Aorta (tissue), 5 donors: ENCODE results near the gene PLAA. TPM values are rescaled to one million over a fixed set of nuclear protein-coding genes. Genes with fewer than 3 reads are reported as not detected.
A peak's percentile ranks its signal among the peaks of the same experiment; 100 is the strongest.

Experiments used
- ATAC-seq: fragments of 200-7000 bp; cut with Tn5 transposase; one replicate; pipeline ENCODE4 v1.9.1; 2022; ENCODE audit warnings: moderate library complexity; ENCODE audit not compliant: low FRiP score
- DNase-seq, 2 donors: peaks; one replicate each; pipeline ENCODE4 v3.0.0-alpha.2; 2020
- H3K27ac ChIP-seq, 2 donors: one replicate each; pipeline ENCODE4 v1.5.1; 2013; ENCODE audit warnings: low read length in 2 of 2, mild to moderate bottlenecking in 2 of 2, moderate library complexity in 2 of 2, control low read depth in 1 of 2, inconsistent platforms in 1 of 2, low read depth in 1 of 2
- H3K27me3 ChIP-seq, 2 donors: one replicate each; pipeline ENCODE4 v1.6.1; 2013; ENCODE audit warnings: control low read depth in 1 of 2, low read length in 1 of 2, mild to moderate bottlenecking in 1 of 2, moderate library complexity in 1 of 2; ENCODE audit not compliant: insufficient read depth in 2 of 2, control insufficient read depth in 1 of 2
- H3K36me3 ChIP-seq, 2 donors: one replicate each; pipeline ENCODE4 v1.6.1; 2013; ENCODE audit warnings: control low read depth in 1 of 2, low read length in 1 of 2, mild to moderate bottlenecking in 1 of 2; ENCODE audit not compliant: insufficient read depth in 2 of 2, control insufficient read depth in 1 of 2
- H3K4me1 ChIP-seq, 2 donors: one replicate each; pipeline ENCODE4 v1.6.1; 2013; ENCODE audit warnings: low read length in 2 of 2, control low read depth in 1 of 2, mild to moderate bottlenecking in 1 of 2, moderate library complexity in 1 of 2; ENCODE audit not compliant: insufficient read depth in 2 of 2, control insufficient read depth in 1 of 2
- H3K4me3 ChIP-seq, 2 donors: one replicate each; pipeline ENCODE4 v1.5.1; 2013; ENCODE audit warnings: low read length in 2 of 2, control low read depth in 1 of 2, mild to moderate bottlenecking in 1 of 2
- H3K9me3 ChIP-seq: one replicate; pipeline ENCODE4 v1.6.1; 2013; ENCODE audit warnings: mild to moderate bottlenecking, low read length; ENCODE audit not compliant: control insufficient read depth
- WGBS, 2 donors: extraction: QIAGEN DNeasy Blood & Tissue Kit; methylation state at CpG; one replicate each; pipeline ENCODE4 v1.1.7; 2013; 5-methylcytosine and 5-hydroxymethylcytosine counted together
- intact Hi-C, 2 donors: fragments of 100-400 bp; cut with DNase I; formaldehyde crosslinking; loops; one replicate each; pipeline versions ENCODE4 v1.14.2 to v1.15.0; 2022
- long read RNA-seq, 2 donors: library from polyadenylated mRNA; unstranded; transcript quantifications; one replicate each; pipeline ENCODE4 v2.0.0, GENCODE V29; 2020 to 2021
- polyA plus RNA-seq, 2 donors: library from polyadenylated mRNA; stranded (reverse); fragments of 200-250 nt; gene quantifications; one replicate each; pipeline ENCODE4 v1.2.3, GENCODE V29; 2013
- total RNA-seq, 2 donors: library from RNA; stranded (reverse); fragmentation: NEBNext Ultra II Directional; extraction: Animal tissue kit (Norgen Biotek cat#: 25700); gene quantifications; one replicate each; pipeline ENCODE4 v1.2.1, GENCODE V29; 2021
- donor health status: healthy with polysubstance abuse.
- donor health status: Bipolar disorder and iron deficiency.
- donor health status: DM: no; HTN: no; CAD: no.
- donor health status: DM: no; HTN: no; CAD: no.
- donor health status: DM: yes; HTN: yes; CAD: no.

Gene PLAA
- total RNA-seq (10 to 100 TPM; 23.5 to 27.2 TPM), polyA plus RNA-seq (10 to 100 TPM; 11.9 to 12.7 TPM)
- long read RNA-seq, donor 1, full-length matches to known transcripts: 69 of 87 reads
- long read RNA-seq, donor 1, partial matches to known transcripts: 15 of 87 reads
- long read RNA-seq, donor 1, other reads (novel, unspliced or antisense): 3 of 87 reads
- long read RNA-seq, donor 2, full-length matches to known transcripts: 12 of 16 reads
- long read RNA-seq, donor 2, partial matches to known transcripts: 2 of 16 reads
- long read RNA-seq, donor 2, other reads (novel, unspliced or antisense): 2 of 16 reads

DNA sequence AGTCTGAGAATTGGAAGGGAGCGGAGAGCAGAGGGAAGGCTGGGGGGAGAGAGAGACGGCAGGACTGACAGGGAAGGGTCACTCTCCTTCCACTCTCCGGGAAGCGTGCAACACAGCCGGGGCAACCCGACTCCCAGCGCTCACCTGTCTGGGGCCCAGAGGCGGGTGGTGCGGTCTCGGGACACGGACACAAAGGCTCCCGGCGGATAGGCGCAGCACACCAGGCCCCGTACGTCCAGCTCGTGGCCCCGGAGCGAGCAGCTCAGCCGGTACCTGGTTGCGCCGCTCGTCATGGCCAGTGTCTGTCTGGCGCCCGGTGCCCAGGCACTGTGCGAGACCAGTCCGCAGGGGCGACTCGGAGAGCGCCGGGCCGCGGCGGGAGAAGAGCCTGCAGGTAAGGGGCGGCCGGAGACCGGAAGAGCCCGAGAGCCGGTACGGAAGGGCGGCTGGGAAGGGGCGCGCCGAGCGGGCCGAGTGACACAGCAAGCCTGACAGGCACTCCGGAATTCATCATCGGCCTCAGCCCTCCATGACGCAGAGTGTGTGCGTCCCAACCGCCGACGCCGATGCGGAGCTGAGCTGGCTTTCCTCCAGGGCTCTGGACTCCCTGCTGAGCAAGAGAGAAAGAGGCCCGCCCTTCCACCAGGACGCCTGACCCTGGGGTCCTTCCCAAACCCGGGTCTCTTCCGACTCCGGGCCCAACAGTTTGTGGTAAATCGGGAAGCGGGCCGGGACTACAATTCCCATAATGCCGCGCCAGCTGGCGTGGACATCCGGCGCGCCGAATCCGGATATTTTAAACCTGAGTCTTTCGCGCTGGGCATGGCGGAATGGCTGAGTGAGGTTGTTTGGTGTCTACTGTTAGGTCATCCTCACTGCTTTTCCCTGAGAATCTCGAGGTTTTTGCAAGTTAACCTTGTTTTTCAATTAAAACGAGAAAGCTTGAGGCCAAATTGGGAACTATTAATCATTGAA is at the start of gene PLAA:
Gene PLAA (minus strand): TSS at position 490 of the 975 bp plus-strand sequence. CDS start 197 bp downstream, at position 293.
- 0% methylated on average over 76 of the region's 76 CpGs for WGBS, 2 donors
- H3K4me1 ChIP-seq: peaks cover 3 to 4% of the 10 kb centered on the region in 2 donors
- ATAC-seq (peak; percentile 99), DNase-seq (peak; percentile 93 to 96)
- no peaks in the 10 kb centered on the region for H3K9me3 ChIP-seq
- H3K27me3 ChIP-seq: peaks cover 0 to 2% of the 10 kb centered on the region in 2 donors
- intact Hi-C loops: loop anchor here in 1 of 2 donors (2.0 to 5.0 kb wide), 2 partner anchors 54 to 385 kb away; partner anchors contain the start of gene CAAP1
- no peaks in the 10 kb centered on the region for H3K36me3 ChIP-seq
- H3K27ac ChIP-seq: peak within 1 kb of the TSS; percentile 38 to 86
- H3K4me3 ChIP-seq: peak within 1 kb of the TSS; percentile 69 to 77

DNA sequence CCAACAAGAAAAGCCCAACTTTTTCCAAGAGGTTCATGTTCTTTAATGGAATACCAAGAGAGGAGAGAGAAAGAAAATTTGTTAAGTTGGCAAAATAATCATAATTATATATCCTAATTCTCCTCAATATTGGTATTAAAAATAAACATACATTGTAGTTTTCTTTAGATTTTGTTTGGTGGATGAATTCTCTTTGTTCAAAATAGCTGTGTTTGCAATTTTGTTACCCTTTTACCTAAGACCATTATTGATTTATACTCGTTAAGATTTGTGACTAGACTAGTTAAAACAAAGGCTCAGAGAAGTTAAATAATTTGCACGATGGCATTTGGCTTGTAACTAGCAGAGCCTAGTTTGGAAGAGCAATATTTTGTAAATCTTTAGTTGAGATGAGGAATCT is 48.8 kb upstream of the PLAA start:
- DNase-seq (no peak), ATAC-seq (no peak)
- no peaks in the 10 kb centered on the region for H3K27me3 ChIP-seq
- H3K4me1 ChIP-seq: no peaks in the 10 kb centered on the region
- H3K27ac ChIP-seq: no peak overlapping the region
- no peak overlapping the region for H3K4me3 ChIP-seq
- H3K9me3 ChIP-seq: no peaks in the 10 kb centered on the region
- H3K36me3 ChIP-seq: no peaks in the 10 kb centered on the region
- intact Hi-C loops: no loop called here
- WGBS, 2 donors: 80 to 87% methylated on average over 2 of the region's 2 CpGs

DNA sequence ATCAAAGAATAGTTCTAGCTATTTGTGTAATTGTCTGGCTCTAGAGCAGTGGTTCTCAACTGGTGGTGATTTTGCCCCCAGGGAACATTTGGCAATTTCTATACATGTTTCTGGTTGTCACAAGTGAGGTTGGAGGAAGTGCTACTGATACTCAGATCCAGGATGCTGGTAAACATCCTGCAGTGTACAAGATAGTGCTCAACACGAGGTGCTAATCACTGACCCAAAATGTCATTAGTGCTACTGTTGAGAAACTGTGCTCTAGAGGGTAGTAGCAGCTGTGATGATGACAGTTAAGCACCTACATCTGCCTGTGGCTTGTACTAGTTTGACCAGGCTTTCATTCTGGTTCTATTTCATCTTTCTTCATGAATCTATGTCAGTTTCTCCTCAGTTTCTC is 36.3 kb upstream of the PLAA start:
- intact Hi-C loops: no loop called here
- H3K9me3 ChIP-seq: no peaks in the 10 kb centered on the region
- H3K4me1 ChIP-seq: no peaks in the 10 kb centered on the region
- no peaks in the 10 kb centered on the region for H3K27me3 ChIP-seq
- ATAC-seq (no peak), DNase-seq (no peak)
- H3K36me3 ChIP-seq: no peaks in the 10 kb centered on the region
- WGBS, 2 donors: 63 to 74% methylated on average over 1 of the region's 1 CpG
- H3K4me3 ChIP-seq: no peak overlapping the region
- no peak overlapping the region for H3K27ac ChIP-seq

DNA sequence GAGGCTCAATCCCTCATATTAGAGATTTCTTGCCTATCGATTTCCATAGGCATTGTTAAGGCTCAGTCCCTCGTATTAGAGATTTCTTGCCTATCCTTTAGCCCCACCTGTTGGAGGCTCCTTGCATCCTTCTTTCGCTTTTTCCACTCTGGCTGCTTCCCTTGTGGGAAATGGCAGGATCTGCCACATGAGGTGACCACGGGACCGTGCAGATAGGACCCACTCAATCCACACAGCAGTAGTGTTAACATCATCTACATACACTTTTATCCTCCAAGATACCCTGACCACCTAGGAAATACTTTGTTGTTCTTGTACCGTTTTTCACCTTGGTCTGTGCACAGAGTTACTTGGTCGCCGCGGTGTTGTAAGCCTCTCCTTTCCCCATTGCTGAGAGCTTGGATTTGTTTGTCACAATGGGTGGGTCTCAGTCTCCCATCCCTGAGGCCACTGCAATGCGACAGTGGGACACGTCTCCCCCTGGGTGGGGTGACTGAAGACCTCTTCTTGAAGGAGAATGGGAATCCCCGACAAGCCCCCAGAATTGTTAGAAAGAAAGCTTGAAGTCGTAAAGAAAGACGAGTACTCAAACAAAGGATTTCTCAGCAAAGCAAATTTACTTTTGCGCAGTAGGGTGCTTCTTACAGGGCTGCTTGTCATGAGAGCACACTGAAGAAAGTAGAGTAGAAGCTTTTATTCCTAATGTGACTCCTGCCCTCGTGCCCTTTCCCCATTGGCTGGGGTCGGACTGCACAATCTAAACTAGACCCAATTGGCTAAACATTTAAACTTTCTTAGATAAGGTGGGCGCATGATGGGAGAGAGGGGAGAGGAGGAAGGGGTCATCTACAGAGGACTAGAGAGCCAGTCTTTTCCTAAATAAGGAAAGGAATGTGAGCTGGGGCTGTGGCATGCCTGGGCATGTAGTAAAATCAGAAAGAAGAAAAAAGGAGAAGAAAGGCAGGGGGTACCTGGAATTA is 29.0 kb upstream of the PLAA start:
- intact Hi-C loops: loop anchor here in 1 of 2 donors (5.0 kb wide), 1 partner anchor 229 kb away; no protein-coding TSS in a partner anchor
- 82 to 88% methylated on average over 18 of the region's 18 CpGs for WGBS, 2 donors
- no peaks in the 10 kb centered on the region for H3K4me1 ChIP-seq
- no peak for DNase-seq
- H3K27ac ChIP-seq: no peak overlapping the region
- no peaks in the 10 kb centered on the region for H3K9me3 ChIP-seq
- ATAC-seq: no peak
- no peaks in the 10 kb centered on the region for H3K36me3 ChIP-seq
- no peaks in the 10 kb centered on the region for H3K27me3 ChIP-seq
- H3K4me3 ChIP-seq: no peak overlapping the region

DNA sequence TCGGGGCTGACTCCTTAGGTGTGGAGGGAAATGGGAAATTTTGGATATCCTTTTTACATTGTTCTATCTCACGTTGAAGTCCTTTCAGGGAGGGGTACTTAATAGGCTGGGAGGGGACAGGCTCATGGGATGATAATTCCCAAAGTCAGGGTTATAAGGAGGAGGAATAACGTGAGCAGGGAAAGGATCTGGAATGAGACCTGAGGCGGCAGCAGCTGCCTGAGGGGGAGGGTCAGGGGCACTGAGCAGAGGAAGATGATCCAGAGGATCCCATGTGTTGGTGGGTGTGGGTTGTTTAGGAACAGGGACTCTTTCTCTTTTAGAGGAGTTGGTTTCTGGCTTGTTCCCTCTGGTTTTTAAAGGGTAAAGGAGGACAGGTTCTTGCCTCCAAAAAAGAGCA is 27.9 kb upstream of the PLAA start:
- ATAC-seq (no peak), DNase-seq (no peak)
- Histone ChIP-seq H3K27ac (no peak overlapping the region), H3K27me3 (no peaks in the 10 kb centered on the region), H3K9me3 (no peaks in the 10 kb centered on the region), H3K4me1 (no peaks in the 10 kb centered on the region), H3K36me3 (no peaks in the 10 kb centered on the region), H3K4me3 (no peak overlapping the region)
- 91 to 92% methylated on average over 4 of the region's 4 CpGs for WGBS, 2 donors
- intact Hi-C loops: loop anchor here (5.0 kb wide), 1 partner anchor 228 kb away; no protein-coding TSS in a partner anchor

DNA sequence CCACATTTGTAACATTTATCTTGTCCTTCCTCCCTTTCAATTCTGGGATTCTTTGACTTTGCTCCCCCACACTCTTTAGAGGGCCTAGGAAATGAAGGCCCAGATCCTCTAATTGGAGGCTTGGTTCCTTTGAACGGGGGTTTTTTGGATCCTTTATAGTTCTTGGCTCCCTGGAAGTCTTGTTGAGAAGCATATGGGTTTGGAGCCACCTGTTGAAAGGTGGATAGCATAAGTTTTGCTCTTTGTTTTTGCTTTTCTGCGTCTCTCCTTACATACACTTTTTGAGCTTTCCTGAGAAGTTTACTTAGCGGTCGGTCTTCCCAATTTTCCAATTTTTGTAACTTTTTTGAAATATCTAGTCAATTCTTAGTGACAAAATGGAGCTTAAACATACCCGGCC is 26.9 kb upstream of the PLAA start:
- Histone ChIP-seq H3K27me3 (no peaks in the 10 kb centered on the region), H3K36me3 (no peaks in the 10 kb centered on the region), H3K9me3 (no peaks in the 10 kb centered on the region), H3K4me1 (no peaks in the 10 kb centered on the region), H3K27ac (no peak overlapping the region), H3K4me3 (no peak overlapping the region)
- ATAC-seq (no peak), DNase-seq (no peak)
- intact Hi-C loops: loop anchor here in 1 of 2 donors (5.0 kb wide), 1 partner anchor 227 kb away; no protein-coding TSS in a partner anchor
- WGBS, 2 donors: 85 to 91% methylated on average over 5 of the region's 5 CpGs

DNA sequence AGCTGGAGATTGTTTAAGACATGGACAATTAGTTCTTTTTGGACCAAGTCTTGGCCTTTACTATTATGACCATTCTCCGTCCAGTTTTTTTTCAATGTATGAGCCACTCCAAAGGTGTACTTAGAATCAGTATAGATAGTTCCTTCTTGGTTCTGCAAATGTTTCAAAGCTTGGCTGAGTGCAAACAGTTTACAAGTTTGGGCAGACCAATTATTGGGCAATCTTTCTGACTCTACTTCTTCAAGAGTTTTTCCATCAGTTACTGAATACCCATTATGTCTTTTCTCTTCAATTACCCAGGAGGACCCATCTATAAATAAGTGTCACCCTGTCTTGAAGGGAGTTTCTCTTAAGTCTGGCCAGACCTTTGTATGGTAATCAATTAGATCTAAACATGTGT is 24.7 kb upstream of the PLAA start:
- ATAC-seq: no peak
- no peak overlapping the region for H3K4me3 ChIP-seq
- WGBS, 2 donors: 94 to 100% methylated on average over 1 of the region's 1 CpG

DNA sequence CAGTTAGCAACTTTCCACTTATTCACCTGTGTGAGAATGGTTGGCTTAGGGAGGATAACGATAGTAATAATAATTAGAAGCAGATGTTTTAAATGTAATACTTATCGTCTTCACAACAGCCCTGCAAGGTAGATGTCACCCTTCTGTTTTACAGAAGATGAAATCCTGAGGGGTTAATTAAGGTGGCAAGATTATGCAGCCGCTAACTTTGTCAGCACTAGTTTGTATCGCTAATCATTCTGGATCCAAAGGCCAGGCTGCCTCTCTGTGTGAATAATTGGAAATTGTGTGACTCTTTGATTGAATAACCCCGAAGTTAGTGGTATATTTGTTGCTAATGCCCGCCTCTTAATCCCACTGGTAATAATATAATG is 9.8 kb upstream of the PLAA start:
- ATAC-seq (no peak), DNase-seq (no peak)
- no peaks in the 10 kb centered on the region for H3K9me3 ChIP-seq
- H3K4me3 ChIP-seq: peak overlapping the region; percentile 39 to 90
- H3K27ac ChIP-seq: peak overlapping the region in 1 of 2 donors; percentile 82
- intact Hi-C loops: loop anchor here in 1 of 2 donors (10.0 kb wide), 1 partner anchor 618 kb away; the partner anchor contains the start of gene C9orf72
- peaks cover 0 to under 1% of the 10 kb centered on the region in 2 donors for H3K4me1 ChIP-seq
- WGBS, 2 donors: 24 to 26% methylated on average over 6 of the region's 6 CpGs
- H3K27me3 ChIP-seq: no peaks in the 10 kb centered on the region
- H3K36me3 ChIP-seq: no peaks in the 10 kb centered on the region

More for the DNA sequence above, 24.7 kb upstream of the PLAA start:
- Histone ChIP-seq H3K36me3 (no peaks in the 10 kb centered on the region), H3K9me3 (no peaks in the 10 kb centered on the region), H3K27ac (no peak overlapping the region), H3K4me1 (no peaks in the 10 kb centered on the region), H3K27me3 (no peaks in the 10 kb centered on the region)
- DNase-seq: no peak
- intact Hi-C loops: loop anchor here in 1 of 2 donors (5.0 kb wide), 1 partner anchor 224 kb away; no protein-coding TSS in a partner anchor
